CD4-positive, CD25-positive, alpha-beta regulatory T cell (primary cell): ENCODE results near the gene ZDHHC14. TPM values are rescaled to one million over a fixed set of nuclear protein-coding genes. Genes with fewer than 3 reads are reported as not detected.
A peak's percentile ranks its signal among the peaks of the same experiment; 100 is the strongest.

Source experiments
- ATAC-seq, 2 donors: fragments of 150-1000 bp; cut with Tn5 transposase; one replicate each; pipeline ENCODE4 v1.10.0; 2021; ENCODE audit warnings: low read depth in 2 of 2, moderate number of reproducible peaks in 2 of 2, moderate library complexity in 1 of 2
- DNase-seq, 3 donors: peaks; one replicate each; pipeline versions ENCODE4 v3.0.0 to v3.0.0-alpha.2; 2012 to 2022; ENCODE audit warnings: mixed read lengths in 1 of 3
- H3K27ac ChIP-seq: one replicate; pipeline ENCODE4 v1.7.0; 2013; ENCODE audit warnings: mild to moderate bottlenecking, low read length; ENCODE audit not compliant: insufficient read depth, poor library complexity, severe bottlenecking
- H3K27me3 ChIP-seq: one replicate; pipeline ENCODE4 v1.7.0; 2013; ENCODE audit warnings: low read length; ENCODE audit not compliant: control insufficient read depth, insufficient read depth
- H3K36me3 ChIP-seq: one replicate; pipeline ENCODE4 v1.7.0; 2013; ENCODE audit warnings: mild to moderate bottlenecking, low read length, moderate library complexity; ENCODE audit not compliant: control insufficient read depth, insufficient read depth
- H3K4me1 ChIP-seq: 2 replicates; pipeline ENCODE4 v1.7.0; 2013; ENCODE audit warnings: mild to moderate bottlenecking, low read length; ENCODE audit not compliant: insufficient read depth, control insufficient read depth, poor library complexity, severe bottlenecking
- H3K4me3 ChIP-seq: one replicate; pipeline ENCODE4 v1.7.0; 2013; ENCODE audit warnings: low read depth, mild to moderate bottlenecking, low read length, moderate library complexity
- H3K9me3 ChIP-seq, 2 experiments: 1 replicate in 1 of 2; 2 replicates in 1 of 2; pipeline ENCODE4 v1.7.0; 2013; ENCODE audit warnings: low read length in 2 of 2, mild to moderate bottlenecking in 1 of 2, moderate library complexity in 1 of 2; ENCODE audit not compliant: control insufficient read depth in 2 of 2
- H3K27ac Mint-ChIP-seq, 3 donors: one replicate each; pipeline ENCODE4 v1.8.0; 2020 to 2022; ENCODE audit warnings: mild to moderate bottlenecking in 3 of 3, mixed read lengths in 3 of 3, moderate library complexity in 2 of 3
- H3K27me3 Mint-ChIP-seq: one replicate; pipeline ENCODE4 v1.8.0; 2022; ENCODE audit warnings: mild to moderate bottlenecking, mixed read lengths
- H3K36me3 Mint-ChIP-seq: one replicate; pipeline ENCODE4 v1.8.0; 2020; ENCODE audit warnings: mixed read lengths
- H3K4me1 Mint-ChIP-seq, 4 donors: one replicate each; pipeline ENCODE4 v1.8.0; 2020 to 2022; ENCODE audit warnings: mixed read lengths in 4 of 4, mild to moderate bottlenecking in 1 of 4
- H3K4me3 Mint-ChIP-seq, 4 donors: one replicate each; pipeline ENCODE4 v1.8.0; 2020 to 2022; ENCODE audit warnings: mild to moderate bottlenecking in 4 of 4, mixed read lengths in 4 of 4, moderate library complexity in 3 of 4
- H3K9me3 Mint-ChIP-seq, 7 donors: one replicate each; pipeline ENCODE4 v1.8.0; 2020 to 2022; ENCODE audit warnings: mixed read lengths in 7 of 7, mild to moderate bottlenecking in 3 of 7, moderate library complexity in 2 of 7
- polyA plus RNA-seq, 4 donors: library from polyadenylated mRNA; unstranded; fragments of 300-500 nt; fragmentation: Illumina TruSeq; gene quantifications; one replicate each; pipeline ENCODE4 v1.2.3, GENCODE V29; 2021
- total RNA-seq: library from RNA; stranded (reverse); gene quantifications from one replicate; pipeline ENCODE4 v1.2.3, GENCODE V29; 2022

ZDHHC14 gene
- total and polyA plus RNA-seq, 5 donors from 2014 or later: 0.29 to 4.2 (median 1.0) TPM

DNA sequence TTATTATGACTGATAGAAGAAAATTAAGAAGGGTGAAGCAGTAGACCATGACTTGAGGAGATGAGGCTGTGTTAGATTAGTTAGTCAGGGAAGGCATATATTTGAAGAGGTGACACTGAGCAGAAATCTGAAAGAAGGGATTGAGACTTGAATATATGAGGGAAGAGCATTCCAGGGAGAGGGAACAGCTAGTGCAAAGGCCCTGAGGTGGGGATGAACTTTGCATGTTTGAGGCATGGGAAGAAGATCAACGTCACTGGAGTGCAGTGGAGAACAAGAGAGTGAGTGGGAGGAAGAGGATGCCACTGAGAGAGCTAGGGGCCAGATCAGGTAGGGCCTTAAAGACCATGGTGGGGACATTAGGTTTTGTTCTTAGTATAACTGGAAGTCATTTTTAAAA lies 119.0 kb downstream of the ZDHHC14 start:
- H3K27ac ChIP-seq: no peak overlapping the region
- no peak overlapping the region for H3K4me3 ChIP-seq
- Mint-ChIP-seq H3K36me3 (no peaks in the 10 kb centered on the region), H3K4me3 (no peak overlapping the region), H3K27me3 (peaks cover 17% of the 10 kb centered on the region), H3K4me1 (peaks cover 0 to 6% (median 4%) of the 10 kb centered on the region in 4 donors), H3K27ac (no peak overlapping the region), H3K9me3 (peaks cover 0 to 4% (median 1%) of the 10 kb centered on the region in 7 donors)
- no peaks in the 10 kb centered on the region for H3K27me3 ChIP-seq
- no peaks in the 10 kb centered on the region for H3K4me1 ChIP-seq
- no peak for ATAC-seq
- no peak for DNase-seq
- no peaks in the 10 kb centered on the region for H3K36me3 ChIP-seq
- H3K9me3 ChIP-seq: peaks cover 0 to 1% of the 10 kb centered on the region in 2 experiments

DNA sequence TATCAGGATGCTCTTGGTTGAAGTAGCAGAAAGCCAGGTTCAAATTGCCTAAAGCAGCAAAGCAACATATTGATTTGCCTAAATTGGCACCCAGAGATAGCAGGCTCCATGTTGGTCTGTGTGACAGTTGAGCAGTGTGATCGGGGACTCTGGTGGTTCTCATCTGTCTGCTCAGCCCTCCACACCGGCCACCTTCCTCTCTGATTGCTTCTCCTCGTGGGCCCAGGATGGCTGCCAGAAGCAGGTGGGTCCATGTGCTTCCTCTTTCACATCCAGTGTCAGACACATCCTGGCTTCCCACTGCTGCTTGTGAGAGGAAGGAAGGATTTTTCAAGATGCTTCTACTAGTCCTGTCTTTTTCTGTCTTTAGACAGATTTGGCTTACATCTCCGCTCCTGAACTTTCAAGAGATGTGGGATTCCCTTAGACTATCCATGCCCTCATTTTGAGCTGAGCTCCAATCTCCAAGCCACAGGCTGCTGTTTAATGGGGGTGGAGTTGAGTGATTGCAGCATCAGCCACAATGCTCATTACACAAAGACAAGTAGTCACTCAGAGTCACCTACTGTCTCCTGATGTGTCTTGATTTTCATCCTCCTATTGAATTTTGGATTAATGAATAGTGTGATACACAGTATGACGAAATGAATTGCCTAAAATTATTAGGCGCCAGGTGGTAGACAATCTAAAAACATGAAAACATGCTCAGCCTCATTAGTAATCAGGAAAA lies 122.2 kb downstream of the ZDHHC14 start:
- Histone ChIP-seq H3K36me3 (no peaks in the 10 kb centered on the region), H3K27me3 (no peaks in the 10 kb centered on the region), H3K4me1 (no peaks in the 10 kb centered on the region), H3K9me3 (peaks cover 17 to 18% of the 10 kb centered on the region in 2 experiments), H3K4me3 (no peak overlapping the region), H3K27ac (no peak overlapping the region)
- Mint-ChIP-seq H3K36me3 (no peaks in the 10 kb centered on the region), H3K27ac (no peak overlapping the region), H3K4me1 (peaks cover 0 to 3% (median 0%) of the 10 kb centered on the region in 4 donors), H3K27me3 (peaks cover 12% of the 10 kb centered on the region), H3K4me3 (no peak overlapping the region), H3K9me3 (peaks cover 3 to 23% (median 9%) of the 10 kb centered on the region in 7 donors)
- ATAC-seq (no peak), DNase-seq (no peak)

DNA sequence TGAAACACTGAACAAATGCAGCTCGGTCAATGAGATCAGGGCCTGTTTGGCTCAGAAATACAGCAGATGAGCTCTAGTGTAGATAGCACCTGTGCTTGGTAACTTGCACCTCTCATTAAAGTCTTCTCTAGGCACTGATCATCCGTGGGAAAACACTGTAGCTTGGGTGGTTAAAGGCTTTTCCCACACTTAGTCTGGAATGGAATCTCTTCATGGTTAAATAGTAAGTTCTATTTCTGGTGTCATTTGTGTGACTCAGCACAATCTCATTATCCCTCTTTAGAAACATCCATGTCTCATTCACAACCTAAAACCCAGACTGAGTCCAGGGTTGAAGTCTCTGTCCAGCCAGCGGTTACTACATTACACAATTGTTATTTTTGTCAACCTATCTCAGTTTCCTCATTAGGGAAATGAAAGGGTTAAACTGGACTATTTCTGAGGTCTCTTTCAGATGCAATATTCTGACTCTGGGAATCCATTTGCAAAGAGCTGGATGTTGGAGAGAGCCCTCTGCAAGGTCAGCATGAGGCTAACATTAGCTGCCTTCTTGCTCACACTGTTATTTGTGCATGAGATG lies 125.0 kb downstream of the ZDHHC14 start:
- peaks cover 0 to 7% (median 6%) of the 10 kb centered on the region in 4 donors for H3K4me1 Mint-ChIP-seq
- DNase-seq (no peak), ATAC-seq (no peak)
- peaks cover 17 to 18% of the 10 kb centered on the region in 2 experiments for H3K9me3 ChIP-seq
- H3K4me1 ChIP-seq: no peaks in the 10 kb centered on the region
- H3K4me3 Mint-ChIP-seq: no peak overlapping the region
- H3K27ac ChIP-seq: no peak overlapping the region
- no peaks in the 10 kb centered on the region for H3K36me3 ChIP-seq
- no peak overlapping the region for H3K4me3 ChIP-seq
- no peak overlapping the region for H3K27ac Mint-ChIP-seq
- H3K36me3 Mint-ChIP-seq: peaks cover 4% of the 10 kb centered on the region
- H3K27me3 Mint-ChIP-seq: no peaks in the 10 kb centered on the region
- H3K9me3 Mint-ChIP-seq: peaks cover 5 to 23% (median 10%) of the 10 kb centered on the region in 7 donors
- H3K27me3 ChIP-seq: no peaks in the 10 kb centered on the region

DNA sequence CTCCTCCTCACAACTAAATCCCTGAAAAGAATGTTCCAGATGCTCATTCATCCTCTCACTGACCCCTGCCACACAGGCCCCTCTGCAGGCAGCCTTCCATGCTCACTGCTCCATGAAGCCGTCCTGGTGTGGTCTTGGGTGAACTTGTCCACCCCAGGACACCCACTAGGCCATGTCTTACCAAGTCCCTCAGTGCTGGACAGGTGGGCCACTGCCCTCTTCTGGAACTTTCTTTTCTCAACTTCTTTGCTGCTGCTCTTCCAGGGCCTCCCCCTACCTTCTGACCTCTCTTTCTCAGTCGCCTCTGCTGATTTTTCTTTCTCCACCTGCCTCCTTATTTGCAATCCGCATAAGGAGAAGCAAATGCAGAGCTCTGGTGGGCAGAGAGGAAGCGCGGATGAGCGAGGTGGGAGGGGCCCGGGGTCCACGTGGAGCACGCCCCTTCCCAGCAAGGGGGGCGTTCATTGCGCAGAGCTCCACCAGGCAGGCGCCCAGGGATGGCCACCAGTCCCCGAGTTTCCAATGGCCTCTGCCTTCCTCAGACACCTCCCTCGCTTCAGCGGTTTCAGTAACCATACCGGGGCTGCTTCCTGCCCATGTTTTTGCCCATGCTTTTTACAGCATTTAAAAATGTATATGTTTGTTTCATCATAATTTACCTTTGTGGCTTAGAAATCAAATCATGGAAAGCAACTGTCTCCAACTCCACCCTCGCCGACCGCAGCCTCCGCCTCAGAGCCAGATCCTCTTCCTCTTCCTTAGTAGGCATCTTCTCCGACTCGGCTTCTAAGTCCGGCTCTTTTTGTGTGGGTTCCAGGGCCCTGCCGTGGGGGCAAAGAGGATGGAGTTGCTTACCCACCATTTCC lies 129.6 kb downstream of the ZDHHC14 start:
- Histone ChIP-seq H3K27ac (no peak overlapping the region), H3K4me1 (no peaks in the 10 kb centered on the region), H3K9me3 (peaks cover 12 to 14% of the 10 kb centered on the region in 2 experiments), H3K4me3 (no peak overlapping the region), H3K36me3 (no peaks in the 10 kb centered on the region), H3K27me3 (no peaks in the 10 kb centered on the region)
- Mint-ChIP-seq H3K9me3 (peaks cover 3 to 17% (median 7%) of the 10 kb centered on the region in 7 donors), H3K4me3 (peak overlapping the region in 2 of 4 donors; percentile 47 to 64), H3K27me3 (no peaks in the 10 kb centered on the region), H3K4me1 (peaks cover 4 to 8% (median 7%) of the 10 kb centered on the region in 4 donors), H3K36me3 (peaks cover 4% of the 10 kb centered on the region), H3K27ac (peak overlapping the region in 1 of 3 donors; percentile 90)
- DNase-seq: peak in 1 of 3 donors; percentile 43
- no peak for ATAC-seq

DNA sequence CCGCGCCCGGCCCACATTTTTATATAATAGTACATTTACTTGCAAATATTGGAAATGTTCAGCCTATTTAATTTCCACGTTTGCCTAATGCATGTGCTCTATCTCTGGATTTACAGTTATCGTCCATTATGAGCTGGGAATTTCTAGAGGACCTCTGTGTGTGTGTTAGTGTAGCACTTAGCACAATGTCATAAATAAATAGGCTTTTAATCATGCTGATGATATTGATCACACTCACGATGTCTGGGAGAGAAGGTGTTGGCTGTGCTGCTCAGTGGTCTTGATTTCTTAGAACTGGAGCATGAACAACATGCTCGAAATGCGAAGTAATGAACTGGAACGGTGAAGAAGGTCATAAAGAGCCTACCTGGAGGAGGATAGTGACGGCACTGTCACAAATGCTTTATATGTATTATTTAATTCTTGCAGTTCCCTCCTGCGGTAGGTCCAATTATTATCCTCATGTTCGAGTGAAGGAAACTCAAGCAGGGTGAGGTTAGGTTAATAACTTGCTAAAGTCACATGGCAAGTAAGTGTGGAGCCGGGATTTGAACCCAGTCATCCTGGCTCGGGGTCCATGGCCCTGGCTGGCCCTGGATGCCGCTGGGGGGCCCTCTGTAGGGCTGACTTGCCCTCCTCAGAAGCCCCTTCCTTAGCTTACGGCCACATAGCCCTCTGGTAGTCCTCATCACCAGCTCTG lies 130.8 kb downstream of the ZDHHC14 start:
- Mint-ChIP-seq H3K27ac (no peak overlapping the region), H3K4me1 (peaks cover 4 to 8% (median 7%) of the 10 kb centered on the region in 4 donors), H3K9me3 (peaks cover 0 to 7% (median 5%) of the 10 kb centered on the region in 7 donors), H3K4me3 (no peak overlapping the region), H3K27me3 (no peaks in the 10 kb centered on the region), H3K36me3 (peaks cover 4% of the 10 kb centered on the region)
- H3K36me3 ChIP-seq: no peaks in the 10 kb centered on the region
- H3K27ac ChIP-seq: no peak overlapping the region
- H3K4me1 ChIP-seq: no peaks in the 10 kb centered on the region
- DNase-seq: no peak
- H3K27me3 ChIP-seq: no peaks in the 10 kb centered on the region
- no peak for ATAC-seq
- no peak overlapping the region for H3K4me3 ChIP-seq
- peaks cover 0 to 3% of the 10 kb centered on the region in 2 experiments for H3K9me3 ChIP-seq

DNA sequence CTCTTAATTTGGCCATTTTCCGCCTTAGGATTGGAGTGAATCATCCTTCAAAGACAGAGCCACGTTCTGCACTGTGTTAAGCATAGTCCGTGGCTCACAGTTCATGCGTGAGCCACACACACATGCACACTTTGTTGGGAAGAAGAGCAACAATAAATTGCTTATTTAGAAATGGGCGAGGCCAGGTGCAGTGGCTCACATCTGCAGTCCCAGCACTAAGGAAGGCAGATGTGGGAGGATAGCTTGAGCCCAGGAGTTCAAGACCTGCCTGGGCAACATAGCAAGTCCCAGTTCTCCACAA lies 131.3 kb downstream of the ZDHHC14 start:
- no peak overlapping the region for H3K4me3 ChIP-seq
- ATAC-seq (no peak), DNase-seq (no peak)
- H3K9me3 Mint-ChIP-seq: peaks cover 0 to 7% (median 3%) of the 10 kb centered on the region in 7 donors
- H3K4me1 Mint-ChIP-seq: peaks cover 4 to 8% (median 7%) of the 10 kb centered on the region in 4 donors
- no peaks in the 10 kb centered on the region for H3K27me3 Mint-ChIP-seq
- peaks cover 4% of the 10 kb centered on the region for H3K36me3 Mint-ChIP-seq
- peaks cover 0 to 3% of the 10 kb centered on the region in 2 experiments for H3K9me3 ChIP-seq
- H3K27ac Mint-ChIP-seq: no peak overlapping the region
- no peaks in the 10 kb centered on the region for H3K27me3 ChIP-seq
- no peak overlapping the region for H3K27ac ChIP-seq
- no peak overlapping the region for H3K4me3 Mint-ChIP-seq
- H3K4me1 ChIP-seq: no peaks in the 10 kb centered on the region
- no peaks in the 10 kb centered on the region for H3K36me3 ChIP-seq

DNA sequence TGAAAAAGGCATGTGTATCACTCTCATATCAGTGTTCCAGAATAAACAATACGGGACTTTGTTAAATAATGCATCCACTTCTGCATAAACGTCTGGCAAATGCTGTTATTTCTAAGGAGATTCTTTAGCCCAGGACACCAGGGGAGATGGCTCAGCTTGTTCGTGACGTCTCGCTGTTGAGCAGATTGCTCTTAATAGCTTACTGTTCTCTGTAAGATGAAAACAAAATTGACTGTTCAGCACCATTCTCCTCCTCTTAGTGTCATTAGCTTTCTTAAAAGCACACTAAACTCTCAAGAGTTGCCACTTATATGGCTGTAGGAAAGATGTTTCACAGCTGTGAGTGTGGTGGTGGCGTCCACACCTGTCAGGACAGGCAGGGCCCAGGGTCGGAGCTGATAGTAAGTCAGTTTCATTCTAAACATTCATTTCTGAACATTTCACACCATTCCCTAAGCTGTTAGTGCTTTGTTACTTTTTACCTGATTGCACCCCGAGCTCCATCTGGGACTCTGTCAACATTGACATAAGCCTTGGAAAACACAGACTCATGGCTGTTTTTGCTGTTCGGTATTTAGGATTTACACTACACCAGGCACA lies 132.1 kb downstream of the ZDHHC14 start:
- H3K27me3 Mint-ChIP-seq: no peaks in the 10 kb centered on the region
- H3K36me3 Mint-ChIP-seq: peaks cover 4% of the 10 kb centered on the region
- Histone ChIP-seq H3K4me1 (no peaks in the 10 kb centered on the region), H3K27ac (no peak overlapping the region), H3K9me3 (no peaks in the 10 kb centered on the region), H3K36me3 (no peaks in the 10 kb centered on the region), H3K4me3 (no peak overlapping the region), H3K27me3 (no peaks in the 10 kb centered on the region)
- H3K27ac Mint-ChIP-seq: no peak overlapping the region
- ATAC-seq: no peak
- no peak overlapping the region for H3K4me3 Mint-ChIP-seq
- peaks cover 0 to 5% (median 1%) of the 10 kb centered on the region in 7 donors for H3K9me3 Mint-ChIP-seq
- no peak for DNase-seq
- H3K4me1 Mint-ChIP-seq: peaks cover 4 to 8% (median 7%) of the 10 kb centered on the region in 4 donors
